H1 (cell line): ENCODE measurements around the gene NELFB. TPM values are rescaled to one million over a fixed set of nuclear protein-coding genes. Genes with fewer than 3 reads are reported as not detected.

Experiments used
- CTCF ChIA-PET: fragments of 300-600 bp; sonication (Branson Sonifier 250); formaldehyde crosslinking; loops from one replicate; lab custom pipeline; 2021; ENCODE audit not compliant: partially characterized antibody; lab: Charles Lee
- POLR2A ChIA-PET: fragments of 300-600 bp; sonication (Branson Sonifier 250); formaldehyde crosslinking; loops from one replicate; lab custom pipeline; 2021; ENCODE audit warnings: inconsistent platforms; ENCODE audit not compliant: partially characterized antibody; lab: Charles Lee
- DNase-seq, 2 experiments: peaks; one replicate each; pipeline versions ENCODE4 v3.0.0 to v3.0.0-alpha.2; 2010 to 2022; ENCODE audit warnings: low spot score in 2 of 2, low read depth in 1 of 2, mixed read lengths in 1 of 2
- FAIRE-seq: peaks from 2 replicates; lab custom pipeline; 2011; peaks lifted over from hg19 to GRCh38; lab: Jason Lieb, UNC
- H2AFZ ChIP-seq: 2 replicates; pipeline ENCODE4 v1.8.1; 2012; ENCODE audit warnings: low read length, inconsistent platforms
- H2AK5ac ChIP-seq: 2 replicates; pipeline ENCODE4 v1.6.1; 2013; ENCODE audit warnings: low read depth, low read length
- H2BK120ac ChIP-seq: replicated peaks from 2 replicates; pipeline ENCODE3; 2013; ENCODE audit warnings: low read depth, low read length, inconsistent platforms
- H2BK12ac ChIP-seq: 2 replicates; pipeline ENCODE4 v1.6.1; 2013; ENCODE audit warnings: low read depth, low read length
- H2BK15ac ChIP-seq: 2 replicates; pipeline ENCODE4 v1.6.1; 2013; ENCODE audit warnings: low read length
- H2BK20ac ChIP-seq: 2 replicates; pipeline ENCODE4 v1.6.1; 2013; ENCODE audit warnings: low read length
- H2BK5ac ChIP-seq: 2 replicates; pipeline ENCODE4 v1.6.1; 2013; ENCODE audit warnings: low read depth, low read length
- H3K14ac ChIP-seq: 2 replicates; pipeline ENCODE4 v1.6.1; 2013; ENCODE audit warnings: inconsistent platforms; ENCODE audit not compliant: insufficient read length
- H3K18ac ChIP-seq: 2 replicates; pipeline ENCODE4 v1.6.1; 2013; ENCODE audit warnings: low read length; ENCODE audit errors: extremely low read depth
- H3K23ac ChIP-seq: 2 replicates; pipeline ENCODE4 v1.6.1; 2013; ENCODE audit warnings: inconsistent platforms; ENCODE audit not compliant: insufficient read length
- H3K23me2 ChIP-seq: 2 replicates; pipeline ENCODE4 v1.6.1; 2013; ENCODE audit warnings: low read depth, low read length
- H3K27ac ChIP-seq: 2 replicates; pipeline ENCODE4 v1.6.1; 2011; ENCODE audit warnings: low read depth, low read length, inconsistent platforms
- H3K27me3 ChIP-seq, 4 experiments: replicated peaks in 1 of 4; 1 replicate in 1 of 4; 2 replicates in 3 of 4; pipeline versions ENCODE4 v1.6.1 to v1.8.1; 2011 to 2013; ENCODE audit warnings: low read length in 3 of 4, mild to moderate bottlenecking in 3 of 4, inconsistent platforms in 2 of 4, mixed read lengths in 2 of 4, moderate library complexity in 1 of 4; ENCODE audit not compliant: control insufficient read depth in 3 of 4, insufficient read depth in 3 of 4; ENCODE audit errors: extremely low read depth in 1 of 4
- H3K36me3 ChIP-seq, 4 experiments: 2 replicates each; pipeline versions ENCODE4 v1.6.1 to v1.8.1; 2011 to 2013; ENCODE audit warnings: mild to moderate bottlenecking in 4 of 4, low read length in 3 of 4, moderate library complexity in 2 of 4, control low read depth in 1 of 4, inconsistent platforms in 1 of 4; ENCODE audit not compliant: insufficient read depth in 4 of 4, control insufficient read depth in 2 of 4
- H3K4ac ChIP-seq: replicated peaks from 2 replicates; pipeline ENCODE3; 2013; ENCODE audit warnings: low read length, low read depth, mixed read lengths, inconsistent platforms; ENCODE audit not compliant: insufficient read length
- H3K4me1 ChIP-seq, 4 experiments: replicated peaks in 1 of 4; 1 replicate in 1 of 4; 2 replicates in 3 of 4; pipeline versions ENCODE4 v1.6.1 to v1.8.1; 2011 to 2013; ENCODE audit warnings: low read length in 3 of 4, inconsistent platforms in 2 of 4, mixed read lengths in 1 of 4; ENCODE audit not compliant: insufficient read depth in 4 of 4, control insufficient read depth in 3 of 4
- H3K4me2 ChIP-seq, 2 experiments: 2 replicates each; pipeline versions ENCODE4 v1.6.1 to v1.8.1; 2011 to 2013; ENCODE audit warnings: low read depth in 2 of 2, low read length in 2 of 2, control low read depth in 1 of 2, inconsistent platforms in 1 of 2, mild to moderate bottlenecking in 1 of 2; ENCODE audit not compliant: insufficient read depth in 1 of 2
- H3K4me3 ChIP-seq, 4 experiments: fragments of 200-600, 300-600 bp in 1 of 4; sonication (generic), shearing (Covaris generic), sonication (Bioruptor Twin) in 1 of 4; 2 replicates each; pipeline versions ENCODE4 v1.5.1 to v1.8.1; 2011 to 2016; ENCODE audit warnings: low read length in 4 of 4, low read depth in 3 of 4, control low read depth in 2 of 4, inconsistent platforms in 2 of 4, mild to moderate bottlenecking in 2 of 4, mixed read lengths in 1 of 4, moderate library complexity in 1 of 4; ENCODE audit not compliant: insufficient read depth in 2 of 4; ENCODE audit errors: extremely low read depth in 1 of 4
- H3K56ac ChIP-seq: replicated peaks from 2 replicates; pipeline ENCODE3; 2013; ENCODE audit warnings: low read depth, mild to moderate bottlenecking, mixed read lengths, low read length, inconsistent platforms; ENCODE audit not compliant: insufficient read length
- H3K79me1 ChIP-seq: 2 replicates; pipeline ENCODE4 v1.6.1; 2013; ENCODE audit warnings: low read depth, low read length, control low read depth
- H3K79me2 ChIP-seq, 2 experiments: 2 replicates each; pipeline versions ENCODE4 v1.6.1 to v1.8.1; 2012 to 2013; ENCODE audit warnings: low read length in 2 of 2, mild to moderate bottlenecking in 2 of 2, inconsistent platforms in 1 of 2; ENCODE audit not compliant: insufficient read depth in 2 of 2, control insufficient read depth in 1 of 2
- H3K9ac ChIP-seq, 4 experiments: replicated peaks in 1 of 4; 1 replicate in 1 of 4; 2 replicates in 3 of 4; pipeline versions ENCODE4 v1.6.1 to v1.8.1; 2011 to 2013; ENCODE audit warnings: low read depth in 3 of 4, low read length in 3 of 4, control low read depth in 2 of 4, mild to moderate bottlenecking in 2 of 4, moderate library complexity in 2 of 4, inconsistent platforms in 1 of 4; ENCODE audit errors: extremely low read depth in 1 of 4
- H3K9me3 ChIP-seq, 2 experiments: 2 replicates each; pipeline versions ENCODE4 v1.6.1 to v1.8.1; 2012 to 2013; ENCODE audit warnings: mild to moderate bottlenecking in 2 of 2, moderate library complexity in 2 of 2, control low read depth in 1 of 2, inconsistent platforms in 1 of 2, low read depth in 1 of 2, low read length in 1 of 2, mixed read lengths in 1 of 2; ENCODE audit not compliant: insufficient read depth in 2 of 2
- H4K20me1 ChIP-seq, 2 experiments: replicated peaks in 1 of 2; 2 replicates each; pipeline versions ENCODE3 to v1.8.1; 2011 to 2013; ENCODE audit warnings: inconsistent platforms in 2 of 2, low read length in 2 of 2, mild to moderate bottlenecking in 1 of 2; ENCODE audit not compliant: insufficient read depth in 2 of 2, control insufficient read depth in 1 of 2
- H4K5ac ChIP-seq: 2 replicates; pipeline ENCODE4 v1.6.1; 2013; ENCODE audit warnings: low read length, low read depth, mixed read lengths, inconsistent platforms; ENCODE audit not compliant: insufficient read length
- H4K8ac ChIP-seq: 2 replicates; pipeline ENCODE4 v1.8.0; 2013; ENCODE audit warnings: mild to moderate bottlenecking, moderate library complexity, low read length, inconsistent platforms; ENCODE audit not compliant: insufficient read depth; ENCODE audit errors: extremely low read depth
- H4K91ac ChIP-seq: replicated peaks from 2 replicates; pipeline ENCODE3; 2013; ENCODE audit warnings: low read length, mixed read lengths, inconsistent platforms; ENCODE audit not compliant: insufficient read length
- BCL11A ChIP-seq, 2 experiments: IDR thresholded peaks; one replicate each; pipeline ENCODE4 v1.6.1; 2011; ENCODE audit warnings: low read depth in 2 of 2, low read length in 2 of 2, mild to moderate bottlenecking in 2 of 2
- CBX8 ChIP-seq: fragments of 300-800, 300-1000 bp; sonication (generic); IDR thresholded peaks from 2 replicates; pipeline ENCODE4 v1.7.1; 2016; ENCODE audit warnings: low read depth, low read length, borderline replicate concordance
- CREB1 ChIP-seq: IDR thresholded peaks from 2 replicates; pipeline ENCODE4 v1.6.1; 2012; ENCODE audit warnings: inconsistent platforms
- EP300 ChIP-seq, 2 experiments: IDR thresholded peaks; 1 replicate in 1 of 2; 2 replicates in 1 of 2; pipeline ENCODE4 v1.6.1; 2011 to 2012; ENCODE audit warnings: low read depth in 2 of 2, low read length in 2 of 2, mild to moderate bottlenecking in 2 of 2, borderline replicate concordance in 1 of 2, inconsistent platforms in 1 of 2, moderate library complexity in 1 of 2
- EZH2 ChIP-seq: fragments of 200-600 bp; sonication (generic); IDR thresholded peaks from 2 replicates; pipeline ENCODE4 v1.7.1; 2012; ENCODE audit warnings: low read depth, mild to moderate bottlenecking, moderate library complexity, low read length, inconsistent platforms; ENCODE audit not compliant: severe bottlenecking
- HDAC2 ChIP-seq, 2 experiments: fragments of 300-600 bp in 1 of 2; sonication (generic) in 1 of 2; IDR thresholded peaks; 2 replicates each; pipeline ENCODE4 v1.6.1; 2011 to 2012; ENCODE audit warnings: low read depth in 2 of 2, low read length in 2 of 2, mild to moderate bottlenecking in 2 of 2, moderate library complexity in 2 of 2, borderline replicate concordance in 1 of 2, inconsistent platforms in 1 of 2
- RAD21 ChIP-seq, 2 experiments: IDR thresholded peaks in 1 of 2; conservative IDR thresholded peaks in 1 of 2; 2 replicates each; pipeline ENCODE4 v1.6.1; 2011; ENCODE audit warnings: low read depth in 2 of 2, low read length in 2 of 2, improper control_type of control experiment in 1 of 2, inconsistent platforms in 1 of 2, mild to moderate bottlenecking in 1 of 2, moderate library complexity in 1 of 2
- RXRA ChIP-seq: IDR thresholded peaks from 2 replicates; pipeline ENCODE4 v1.6.1; 2011; ENCODE audit warnings: low read depth, mild to moderate bottlenecking, low read length, moderate library complexity; ENCODE audit not compliant: insufficient read depth
- SIRT6 ChIP-seq: IDR thresholded peaks from one replicate; pipeline ENCODE4 v1.7.1; 2012; ENCODE audit warnings: low read length, inconsistent platforms
- TBP ChIP-seq: IDR thresholded peaks from 2 replicates; pipeline ENCODE4 v1.6.1; 2011; ENCODE audit warnings: low read depth, low read length, improper control_type of control experiment
- YY1 ChIP-seq: IDR thresholded peaks from 2 replicates; pipeline ENCODE4 v1.6.1; 2011; ENCODE audit warnings: low read depth, mild to moderate bottlenecking, low read length
- WGBS, 2 experiments: shearing (Covaris generic) in 1 of 2; methylation state at CpG; one replicate each; pipeline versions ENCODE4 v1.1.6 to v1.1.7; 2013 to 2015; ENCODE audit warnings: low lambda C conversion rate in 2 of 2, mixed read lengths in 2 of 2, inconsistent platforms in 1 of 2, low coverage in 1 of 2, missing lambda C conversion rate in 1 of 2; ENCODE audit not compliant: insufficient replicate concordance in 2 of 2, insufficient coverage in 1 of 2, insufficient read length in 1 of 2; ENCODE audit errors: extremely low coverage in 1 of 2, missing lambda C conversion rate in 1 of 2; 5-methylcytosine and 5-hydroxymethylcytosine counted together
- polyA plus RNA-seq, 7 experiments: library from polyadenylated mRNA; depleted of rRNA in 3 of 7; stranded (reverse) in 5 of 7; unstranded in 2 of 7; fragments of >200 nt in 5 of 7; fragments of 200-250 nt in 2 of 7; gene quantifications; 1 replicate in 5 of 7; 2 replicates in 1 of 7; 4 replicates in 1 of 7; pipeline versions ENCODE4 v1.2.1 to v1.2.3, GENCODE V29; 2011 to 2013; ENCODE audit warnings: missing spikeins in 2 of 7, mixed read lengths in 2 of 7
- total RNA-seq: library from RNA; stranded (reverse); fragmentation: NEBNext Ultra II Directional; extraction: Animal tissue kit (Norgen Biotek cat#: 25700); gene quantifications from 2 replicates; pipeline ENCODE4 v1.2.1, GENCODE V29; 2021

NELFB gene
- total and polyA plus RNA-seq, 2 of the 8 experiments (the other 6 are each of a cell fraction or from before 2014, with no cell fraction given): 57.6 to 78.0 TPM

DNA sequence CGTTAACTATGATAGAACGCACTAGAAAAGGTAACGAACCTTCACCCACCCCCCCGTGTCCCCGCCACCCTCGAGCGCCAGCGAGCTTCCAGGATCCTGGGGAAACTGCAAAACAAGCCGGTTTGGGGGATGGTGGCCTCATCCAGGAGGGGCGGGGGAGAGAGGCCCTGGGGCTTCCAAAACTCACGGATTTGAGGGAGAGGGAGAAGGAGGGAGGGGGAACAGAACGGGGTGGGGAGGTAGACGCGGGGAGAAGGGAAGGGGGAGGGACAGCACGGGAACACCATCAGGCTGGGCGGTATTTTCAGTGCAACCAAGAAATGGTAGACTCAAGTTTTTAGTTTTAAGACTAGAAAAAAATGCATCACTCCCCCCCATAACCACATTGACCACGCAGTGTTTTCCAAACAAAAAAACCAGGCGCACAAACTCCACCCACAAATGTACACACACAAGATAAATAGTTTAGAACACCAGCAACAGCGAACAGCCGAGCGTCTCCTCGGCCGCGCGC lies 45.5 kb downstream of the NELFB start:
- Histone ChIP-seq H2BK15ac (no peak overlapping the region), H3K14ac (no peak overlapping the region), H3K18ac (peak overlapping the region; percentile 71), H2BK120ac (peak overlapping the region; percentile 45), H3K4ac (no peak overlapping the region), H3K4me2 (peak overlapping the region; percentile 87 to 98), H3K27ac (0 out of 2 replicates have a peak overlapping the region, but pooled peaks have one; percentile 33), H3K23ac (no peak overlapping the region), H3K4me1 (peaks cover 3 to 54% (median 47%) of the 10 kb centered on the region in 4 experiments), H3K9ac (peak overlapping the region in 3 of 4 experiments; percentile 60 to 68 (median 61); a peak in 4 of 7 replicates), H4K91ac (no peak overlapping the region), H3K36me3 (no peaks in the 10 kb centered on the region), H3K4me3 (peak overlapping the region; percentile 83 to 97 (median 84)), H3K56ac (no peak overlapping the region), H2AK5ac (no peak overlapping the region), H2AFZ (no peak overlapping the region), H2BK12ac (no peak overlapping the region), H3K79me1 (peaks cover 3% of the 10 kb centered on the region), H4K8ac (peak overlapping the region; percentile 31; the same call in 1 of the 2 replicates), H3K23me2 (peaks cover 13% of the 10 kb centered on the region), H3K79me2 (peaks cover 0 to 3% of the 10 kb centered on the region in 2 experiments; a peak in 1 of 4 replicates), H4K20me1 (peaks cover 3 to 11% of the 10 kb centered on the region in 2 experiments), H2BK20ac (no peak overlapping the region), H4K5ac (no peak overlapping the region), H3K9me3 (no peaks in the 10 kb centered on the region), H3K27me3 (peaks cover 0 to 28% (median 12%) of the 10 kb centered on the region in 4 experiments; a peak in 5 of 7 replicates), H2BK5ac (no peak overlapping the region)
- ChIA-PET CTCF (interaction anchor here (1.4 to 4.7 kb wide), 4 partner anchors 14 to 108 kb away, joined by 4 to 55 read pairs (median 5); no protein-coding TSS in a partner anchor), POLR2A (interaction anchor here (0.6 to 10.0 kb wide), 11 partner anchors 14 to 162 kb away, joined by 3 to 129 read pairs (median 5); partner anchors contain the start of gene TOR4A)
- peak in 1 of 2 experiments; percentile 58 for DNase-seq
- no peak for FAIRE-seq
- 0% methylated on average over 19 of the region's 25 CpGs; no CpG with 5 or more reads in 1 of the 2 experiments for WGBS, 2 experiments
- TF ChIP-seq RAD21 (IDR thresholded peaks at IDR 0.05 in 1 of 2, conservative IDR thresholded peaks at IDR 0.05 in 1 of 2; ENCODE audit: low read depth in 2 of 2, low read length in 2 of 2): no peak
- 0 out of 4 replicates have a peak, but pooled peaks of 1 of the 2 experiments have one; percentile 44 for TF ChIP-seq HDAC2 (IDR thresholded peaks at IDR 0.05; ENCODE audit: borderline replicate concordance in 1 of 2, low read depth in 2 of 2, low read length in 2 of 2)
- no peak for TF ChIP-seq RXRA
- TF ChIP-seq EZH2: no peak
- no peak for TF ChIP-seq BCL11A (IDR thresholded peaks at IDR 0.05; ENCODE audit: low read depth in 2 of 2, low read length in 2 of 2)
- TF ChIP-seq CREB1: no peak
- no peak for TF ChIP-seq CBX8
- TF ChIP-seq SIRT6: no peak
- no peak for TF ChIP-seq TBP
- TF ChIP-seq EP300 (IDR thresholded peaks at IDR 0.05; ENCODE audit: borderline replicate concordance in 1 of 2, low read depth in 2 of 2, low read length in 2 of 2): no peak
- TF ChIP-seq YY1: no peak
